ENCODE measurements around the gene COL4A6. TPM values are rescaled to one million over a fixed set of nuclear protein-coding genes. Genes with fewer than 3 reads are reported as not detected.

The COL4A6 gene
- total RNA-seq, 1 donor from 2014 or later = under 0.01 TPM

DNA sequence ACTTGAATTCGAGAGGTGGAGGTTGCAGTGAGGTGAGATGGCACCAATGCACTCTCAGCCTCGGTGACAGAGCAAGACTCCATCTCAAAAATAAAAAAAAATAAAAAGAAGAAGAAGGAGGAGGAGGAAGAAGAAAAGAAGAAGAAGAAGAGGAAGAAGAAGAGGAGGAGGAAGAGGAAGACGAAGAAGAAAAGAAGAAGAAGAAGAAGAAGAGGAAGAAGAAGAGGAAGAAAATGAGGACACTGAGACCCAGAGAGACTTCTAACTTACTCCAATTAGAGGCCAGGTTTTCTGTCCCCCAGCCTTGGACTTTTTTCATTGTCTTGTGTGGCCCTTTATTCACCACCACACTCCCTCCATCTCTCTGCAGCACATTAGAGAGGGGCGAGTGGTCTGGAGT, 276.0 kb downstream of the COL4A6 start:
- no peaks in the 10 kb centered on the region for H3K27me3 ChIP-seq
- H3K9me3 ChIP-seq = no peaks in the 10 kb centered on the region
- intact Hi-C loops (cut with DNase I) = no loop called here
- no peak for DNase-seq (ENCODE audit: low spot score in 2 of 2)
- no peaks in the 10 kb centered on the region for H3K36me3 ChIP-seq
- H3K4me1 ChIP-seq = no peaks in the 10 kb centered on the region
- no peak overlapping the region for H3K4me3 ChIP-seq
- TF ChIP-seq, protein P1, sequence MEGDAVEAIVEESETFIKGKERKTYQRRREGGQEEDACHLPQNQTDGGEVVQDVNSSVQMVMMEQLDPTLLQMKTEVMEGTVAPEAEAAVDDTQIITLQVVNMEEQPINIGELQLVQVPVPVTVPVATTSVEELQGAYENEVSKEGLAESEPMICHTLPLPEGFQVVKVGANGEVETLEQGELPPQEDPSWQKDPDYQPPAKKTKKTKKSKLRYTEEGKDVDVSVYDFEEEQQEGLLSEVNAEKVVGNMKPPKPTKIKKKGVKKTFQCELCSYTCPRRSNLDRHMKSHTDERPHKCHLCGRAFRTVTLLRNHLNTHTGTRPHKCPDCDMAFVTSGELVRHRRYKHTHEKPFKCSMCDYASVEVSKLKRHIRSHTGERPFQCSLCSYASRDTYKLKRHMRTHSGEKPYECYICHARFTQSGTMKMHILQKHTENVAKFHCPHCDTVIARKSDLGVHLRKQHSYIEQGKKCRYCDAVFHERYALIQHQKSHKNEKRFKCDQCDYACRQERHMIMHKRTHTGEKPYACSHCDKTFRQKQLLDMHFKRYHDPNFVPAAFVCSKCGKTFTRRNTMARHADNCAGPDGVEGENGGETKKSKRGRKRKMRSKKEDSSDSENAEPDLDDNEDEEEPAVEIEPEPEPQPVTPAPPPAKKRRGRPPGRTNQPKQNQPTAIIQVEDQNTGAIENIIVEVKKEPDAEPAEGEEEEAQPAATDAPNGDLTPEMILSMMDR (IDR thresholded peaks at IDR 0.05) = no peak
- H3K27ac ChIP-seq = no peak overlapping the region

DNA sequence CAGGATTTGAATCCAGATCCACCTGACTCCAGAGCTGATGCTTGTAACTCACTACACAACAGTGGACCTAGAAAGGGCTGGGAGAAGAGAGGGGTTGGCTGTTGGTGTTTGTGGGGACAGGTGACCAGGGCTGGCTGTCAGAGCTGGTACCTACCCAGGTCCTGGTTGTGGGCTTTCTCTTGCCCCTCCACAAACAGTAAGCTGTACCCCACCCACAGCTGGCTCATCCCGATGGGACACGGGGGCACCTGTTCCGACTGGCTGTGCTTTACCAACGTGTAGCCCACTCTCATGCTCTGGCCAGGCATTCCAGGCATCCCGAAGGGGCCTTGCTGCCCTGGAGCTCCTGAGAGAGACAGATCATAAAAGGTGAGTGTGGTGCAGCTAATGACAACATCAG, 277.9 kb downstream of the COL4A6 start:
- H3K27ac ChIP-seq = no peak overlapping the region
- TF ChIP-seq, protein P1 (IDR thresholded peaks at IDR 0.05) = no peak
- intact Hi-C loops (cut with DNase I) = no loop called here

DNA sequence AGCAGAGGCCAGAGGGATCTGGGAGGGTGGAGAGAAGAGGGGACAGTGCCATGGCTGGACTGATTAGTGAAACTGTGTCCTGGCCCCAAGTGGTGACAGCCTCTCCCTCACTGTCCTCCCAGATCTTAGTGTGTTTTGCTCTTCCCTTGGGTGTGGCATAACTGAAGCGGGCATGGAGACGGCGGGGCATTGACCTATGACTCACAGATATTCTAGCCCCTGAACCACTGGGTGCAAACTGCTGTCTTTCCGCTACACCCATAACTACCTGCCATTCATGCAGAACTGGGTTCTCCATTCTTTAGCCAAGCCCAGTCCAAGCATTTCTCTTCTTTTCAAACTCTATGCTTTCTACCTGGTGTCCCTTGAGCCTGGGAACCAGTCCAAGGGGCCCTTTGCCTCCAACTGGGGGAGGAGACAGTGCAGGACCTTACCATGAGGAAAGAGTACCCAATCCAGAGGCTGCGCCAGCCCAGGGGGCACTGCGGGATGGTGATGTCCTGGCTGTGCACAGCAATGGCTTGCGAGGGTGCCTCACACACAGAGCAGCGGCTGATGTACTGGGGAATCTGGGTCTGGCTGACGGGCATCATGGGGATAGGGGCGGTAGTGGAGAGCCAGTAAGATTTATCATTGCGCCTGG, 279.1 kb downstream of the COL4A6 start:
- H3K27ac ChIP-seq = no peak overlapping the region
- no peaks in the 10 kb centered on the region for H3K4me1 ChIP-seq
- H3K36me3 ChIP-seq = no peaks in the 10 kb centered on the region
- no peak overlapping the region for H3K4me3 ChIP-seq
- no peaks in the 10 kb centered on the region for H3K9me3 ChIP-seq
- DNase-seq (ENCODE audit: low spot score in 2 of 2) = no peak
- intact Hi-C loops (cut with DNase I) = no loop called here
- TF ChIP-seq, protein P1 (IDR thresholded peaks at IDR 0.05) = no peak
- no peaks in the 10 kb centered on the region for H3K27me3 ChIP-seq

More for the DNA sequence above, 277.9 kb downstream of the COL4A6 start:
- Histone ChIP-seq H3K9me3 (no peaks in the 10 kb centered on the region), H3K4me1 (no peaks in the 10 kb centered on the region), H3K4me3 (no peak overlapping the region), H3K36me3 (no peaks in the 10 kb centered on the region), H3K27me3 (no peaks in the 10 kb centered on the region)
- DNase-seq (ENCODE audit: low spot score in 2 of 2) = no peak

DNA sequence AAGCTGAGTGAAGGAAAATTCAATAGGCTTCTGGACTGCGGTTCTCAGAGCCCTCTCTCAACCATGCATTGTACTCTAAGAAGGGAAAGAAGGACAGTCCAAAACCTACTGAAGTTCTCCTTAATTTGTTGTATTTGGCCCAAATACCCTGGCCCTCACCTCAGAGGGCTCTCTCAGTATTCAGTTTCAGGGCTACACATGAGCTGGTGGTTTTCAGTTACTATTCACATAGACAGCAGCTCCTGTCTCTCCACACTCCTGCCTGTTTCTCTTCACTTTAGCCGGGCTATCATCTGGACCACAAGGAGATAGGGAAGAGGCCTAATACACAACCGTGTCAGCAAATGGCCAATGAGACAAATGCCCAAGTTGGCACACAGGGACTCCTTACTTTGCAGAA, 280.6 kb downstream of the COL4A6 start:
- no peak for DNase-seq (ENCODE audit: low spot score in 2 of 2)
- Histone ChIP-seq H3K36me3 (no peaks in the 10 kb centered on the region), H3K27me3 (no peaks in the 10 kb centered on the region), H3K4me1 (no peaks in the 10 kb centered on the region), H3K9me3 (no peaks in the 10 kb centered on the region), H3K27ac (no peak overlapping the region), H3K4me3 (no peak overlapping the region)
- intact Hi-C loops (cut with DNase I) = no loop called here
- TF ChIP-seq, protein P1 (IDR thresholded peaks at IDR 0.05) = no peak

DNA sequence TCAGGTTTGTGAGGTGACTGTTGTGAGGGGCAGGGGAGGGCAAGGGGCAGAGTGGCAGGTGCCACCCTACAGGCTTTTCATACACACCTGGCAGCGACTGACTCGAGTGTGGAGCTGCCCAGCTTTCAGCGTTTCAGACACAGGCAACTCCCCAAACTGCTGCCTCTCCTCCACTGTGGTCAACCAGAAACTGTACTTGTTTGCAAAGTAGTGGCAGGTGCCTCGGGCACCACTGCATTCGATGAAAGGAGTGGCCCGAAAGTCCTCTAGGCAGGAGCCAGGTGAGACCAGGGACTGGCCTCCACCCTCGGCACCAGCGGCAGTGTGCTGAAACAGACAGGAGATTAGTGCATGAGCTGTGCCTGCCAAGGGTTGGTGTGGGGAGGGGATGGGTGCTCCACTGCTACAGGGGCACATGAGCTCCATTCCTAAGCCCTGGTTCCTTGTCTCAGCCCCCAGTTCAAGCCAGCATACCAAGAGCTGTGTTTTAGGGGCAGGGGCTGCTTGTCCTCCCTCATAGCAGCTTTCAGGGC, 281.2 kb downstream of the COL4A6 start:
- no peaks in the 10 kb centered on the region for H3K27me3 ChIP-seq
- no peaks in the 10 kb centered on the region for H3K9me3 ChIP-seq
- H3K4me3 ChIP-seq = no peak overlapping the region
- no peak overlapping the region for H3K27ac ChIP-seq
- peaks cover 0 to 4% of the 10 kb centered on the region in 2 donors for H3K36me3 ChIP-seq
- no peaks in the 10 kb centered on the region for H3K4me1 ChIP-seq
- TF ChIP-seq, protein P1 (IDR thresholded peaks at IDR 0.05) = no peak
- no peak for DNase-seq (ENCODE audit: low spot score in 2 of 2)
- intact Hi-C loops (cut with DNase I) = no loop called here

All from ascending aorta (tissue), 2 donors.